ENCODE measurements around the gene COX7B.

COX7B gene

GRCh38 chrX:77910108-77910840, 11.0 kb downstream of the COX7B start, which contains the start of gene ATP7A:
Gene ATP7A (plus strand): TSS chrX:77910693. CDS start chrX:77971642, 60,949 bp downstream.
- peak; percentile 56 for TF ChIP-seq CTCF (IDR thresholded peaks at IDR 0.05)

- TF ChIP-seq CTCF (IDR thresholded peaks at IDR 0.05) = no peak
Measured at GRCh38 chrX:77917294-77917933, 18.1 kb downstream of the COX7B start.

- TF ChIP-seq CTCF (IDR thresholded peaks at IDR 0.05) = no peak
Measured at GRCh38 chrX:77918568-77918967, 19.3 kb downstream of the COX7B start.

- TF ChIP-seq CTCF (IDR thresholded peaks at IDR 0.05) = no peak
Measured at GRCh38 chrX:77922787-77923186, 23.5 kb downstream of the COX7B start.

- TF ChIP-seq CTCF (IDR thresholded peaks at IDR 0.05) = no peak
Measured at GRCh38 chrX:77924320-77924859, 25.1 kb downstream of the COX7B start.

- TF ChIP-seq CTCF (IDR thresholded peaks at IDR 0.05) = no peak
Measured at GRCh38 chrX:77925764-77926163, 26.5 kb downstream of the COX7B start.

GRCh38 chrX:77930581-77930980, 31.3 kb downstream of the COX7B start:
- no peak for TF ChIP-seq CTCF (IDR thresholded peaks at IDR 0.05)
